SK-N-SH (cell line): ENCODE results near the gene ZSWIM8.

ENCODE experiments used
- JUND ChIP-seq: IDR thresholded peaks from 2 replicates; pipeline ENCODE4 v1.4.0; 2012
- POLR2AphosphoS5 ChIP-seq: IDR thresholded peaks from 2 replicates; pipeline ENCODE4 v1.6.1; 2012; ENCODE audit warnings: low read depth, low read length
- SMC3 ChIP-seq: IDR thresholded peaks from 2 replicates; pipeline ENCODE4 v1.6.1; 2012; ENCODE audit warnings: low read depth, low read length, improper control_type of control experiment

GRCh38 chr10:73761781-73762180 lies 23.6 kb upstream of the ZSWIM8 start:
- TF ChIP-seq JUND (no peak), POLR2AphosphoS5 (no peak), SMC3 (no peak)
